Esophagus (tissue), 2 donors: ENCODE data around the gene KCNK10. TPM values are rescaled to one million over a fixed set of nuclear protein-coding genes. Genes with fewer than 3 reads are reported as not detected.

Source experiments
- H3K27ac ChIP-seq, 2 donors: one replicate each; pipeline ENCODE4 v1.5.1; 2013; ENCODE audit warnings: low read depth in 2 of 2, mild to moderate bottlenecking in 2 of 2, inconsistent platforms in 1 of 2, low read length in 1 of 2, moderate library complexity in 1 of 2
- H3K27me3 ChIP-seq, 2 donors: one replicate each; pipeline ENCODE4 v1.6.1; 2013; ENCODE audit warnings: low read length in 2 of 2, control low read depth in 1 of 2, mild to moderate bottlenecking in 1 of 2; ENCODE audit not compliant: insufficient read depth in 2 of 2, control insufficient read depth in 1 of 2
- H3K36me3 ChIP-seq, 2 donors: one replicate each; pipeline ENCODE4 v1.6.1; 2013; ENCODE audit warnings: low read length in 1 of 2; ENCODE audit not compliant: control insufficient read depth in 2 of 2, insufficient read depth in 2 of 2
- H3K4me1 ChIP-seq, 2 donors: one replicate each; pipeline ENCODE4 v1.6.1; 2013; ENCODE audit warnings: low read length in 1 of 2; ENCODE audit not compliant: control insufficient read depth in 2 of 2, insufficient read depth in 2 of 2
- H3K4me3 ChIP-seq, 2 donors: one replicate each; pipeline ENCODE4 v1.5.1; 2013; ENCODE audit warnings: low read length in 2 of 2, mild to moderate bottlenecking in 2 of 2, low read depth in 1 of 2, moderate library complexity in 1 of 2
- H3K9me3 ChIP-seq, 2 donors: one replicate each; pipeline ENCODE4 v1.6.1; 2013; ENCODE audit warnings: mild to moderate bottlenecking in 2 of 2, low read depth in 1 of 2, low read length in 1 of 2, moderate library complexity in 1 of 2; ENCODE audit not compliant: control insufficient read depth in 2 of 2, insufficient read depth in 1 of 2
- WGBS, 2 donors: extraction: QIAGEN DNeasy Blood & Tissue Kit; methylation state at CpG; one replicate each; pipeline ENCODE4 v1.1.7; 2013; 5-methylcytosine and 5-hydroxymethylcytosine counted together
- polyA plus RNA-seq, 2 donors: library from polyadenylated mRNA; stranded (reverse); fragments of 200-250 nt; gene quantifications; one replicate each; pipeline ENCODE4 v1.2.3, GENCODE V29; 2013
- donor health status: healthy with polysubstance abuse.
- donor health status: Bipolar disorder and iron deficiency.

KCNK10 gene, protein sequence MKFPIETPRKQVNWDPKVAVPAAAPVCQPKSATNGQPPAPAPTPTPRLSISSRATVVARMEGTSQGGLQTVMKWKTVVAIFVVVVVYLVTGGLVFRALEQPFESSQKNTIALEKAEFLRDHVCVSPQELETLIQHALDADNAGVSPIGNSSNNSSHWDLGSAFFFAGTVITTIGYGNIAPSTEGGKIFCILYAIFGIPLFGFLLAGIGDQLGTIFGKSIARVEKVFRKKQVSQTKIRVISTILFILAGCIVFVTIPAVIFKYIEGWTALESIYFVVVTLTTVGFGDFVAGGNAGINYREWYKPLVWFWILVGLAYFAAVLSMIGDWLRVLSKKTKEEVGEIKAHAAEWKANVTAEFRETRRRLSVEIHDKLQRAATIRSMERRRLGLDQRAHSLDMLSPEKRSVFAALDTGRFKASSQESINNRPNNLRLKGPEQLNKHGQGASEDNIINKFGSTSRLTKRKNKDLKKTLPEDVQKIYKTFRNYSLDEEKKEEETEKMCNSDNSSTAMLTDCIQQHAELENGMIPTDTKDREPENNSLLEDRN
- 1 to 10 TPM in 1 of 2 donors, under 1 TPM in 1; 0.61 to 1.0 TPM for polyA plus RNA-seq

GRCh38 chr14:88323086-88323522, at the start of gene KCNK10:
Gene KCNK10 (minus strand): TSS chr14:88323269. CDS start chr14:88322798, 471 bp downstream.
- Histone ChIP-seq H3K4me1 (peaks cover 2 to 10% of the 10 kb centered on the region in 2 donors), H3K27me3 (peaks cover under 1 to 19% of the 10 kb centered on the region in 2 donors), H3K36me3 (no peaks in the 10 kb centered on the region), H3K9me3 (no peaks in the 10 kb centered on the region), H3K27ac (no peak within 1 kb of the TSS), H3K4me3 (peak within 1 kb of the TSS; percentile 13 to 38)
- 0 to 1% methylated on average over 7 to 52 of the region's 52 CpGs for WGBS, 2 donors

DNA sequence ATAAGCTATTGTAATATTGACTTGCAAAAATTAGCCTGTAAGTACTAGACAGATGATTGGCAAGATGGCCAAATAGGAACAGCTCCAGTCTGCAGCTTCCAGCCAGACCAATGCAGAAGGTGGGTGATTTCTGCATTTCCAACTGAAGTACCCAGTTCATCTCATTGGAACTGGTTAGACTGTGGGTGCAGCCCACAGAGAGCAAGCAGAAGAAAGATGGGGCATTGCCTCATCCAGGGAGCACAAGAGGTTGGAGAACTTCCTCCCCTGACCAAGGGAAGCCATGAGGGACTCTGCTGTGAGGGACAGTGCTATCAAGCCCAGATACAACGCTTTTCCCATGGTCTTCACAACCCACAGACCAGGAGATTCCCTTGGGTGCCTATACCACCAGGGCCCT, 46.4 kb upstream of the KCNK10 start:
- Histone ChIP-seq H3K4me3 (no peak overlapping the region), H3K4me1 (no peaks in the 10 kb centered on the region), H3K9me3 (peaks cover 0 to 3% of the 10 kb centered on the region in 2 donors), H3K27ac (no peak overlapping the region), H3K27me3 (peaks cover 2% of the 10 kb centered on the region in 2 donors), H3K36me3 (no peaks in the 10 kb centered on the region)
- WGBS, 2 donors, result 62 to 83% methylated on average over 1 of the region's 1 CpG

DNA sequence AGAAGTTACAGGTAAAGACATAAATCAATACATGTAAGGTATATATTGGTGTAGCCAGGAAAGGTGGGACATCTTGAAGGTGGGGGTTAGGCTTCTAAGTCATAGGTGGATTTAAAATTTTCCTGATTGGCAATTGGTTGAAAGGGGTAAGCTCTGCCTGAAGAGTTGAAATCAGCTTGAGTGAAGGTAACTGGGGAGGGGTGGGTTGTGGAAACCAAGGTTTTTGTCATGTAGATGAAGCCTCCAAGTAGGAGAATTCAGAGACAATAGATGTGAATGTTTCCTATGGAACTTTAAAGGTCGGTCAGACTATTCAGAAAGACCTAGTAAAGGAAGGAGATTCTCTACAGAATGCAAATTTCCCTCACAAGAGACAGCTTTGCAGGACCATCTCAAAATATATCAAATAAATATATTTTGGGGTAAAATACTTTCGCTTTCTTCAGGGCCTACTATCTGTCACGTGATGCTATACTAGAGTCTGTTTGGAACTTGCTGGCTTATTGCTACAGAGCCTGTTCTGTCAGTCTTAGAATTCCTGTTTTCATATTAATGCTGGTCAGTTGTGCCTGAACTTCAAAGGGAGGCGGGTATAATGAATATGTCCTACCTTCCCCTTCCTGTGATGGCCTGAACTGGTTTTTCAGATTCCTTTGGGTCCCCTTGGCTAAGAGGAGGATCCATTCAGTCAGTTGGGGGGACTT, 41.8 kb upstream of the KCNK10 start:
- H3K9me3 ChIP-seq, result peaks cover 0 to 3% of the 10 kb centered on the region in 2 donors
- H3K36me3 ChIP-seq, result no peaks in the 10 kb centered on the region
- no peaks in the 10 kb centered on the region for H3K4me1 ChIP-seq
- 68 to 78% methylated on average over 4 of the region's 4 CpGs for WGBS, 2 donors
- H3K27me3 ChIP-seq, result peaks cover 0 to 2% of the 10 kb centered on the region in 2 donors
- no peak overlapping the region for H3K27ac ChIP-seq
- H3K4me3 ChIP-seq, result no peak overlapping the region

GRCh38 chr14:88363644-88364043, 40.6 kb upstream of the KCNK10 start:
- 73 to 74% methylated on average over 4 of the region's 4 CpGs for WGBS, 2 donors
- Histone ChIP-seq H3K9me3 (no peaks in the 10 kb centered on the region), H3K36me3 (no peaks in the 10 kb centered on the region), H3K27ac (no peak overlapping the region), H3K4me3 (no peak overlapping the region), H3K4me1 (no peaks in the 10 kb centered on the region), H3K27me3 (peaks cover 0 to 2% of the 10 kb centered on the region in 2 donors)

DNA sequence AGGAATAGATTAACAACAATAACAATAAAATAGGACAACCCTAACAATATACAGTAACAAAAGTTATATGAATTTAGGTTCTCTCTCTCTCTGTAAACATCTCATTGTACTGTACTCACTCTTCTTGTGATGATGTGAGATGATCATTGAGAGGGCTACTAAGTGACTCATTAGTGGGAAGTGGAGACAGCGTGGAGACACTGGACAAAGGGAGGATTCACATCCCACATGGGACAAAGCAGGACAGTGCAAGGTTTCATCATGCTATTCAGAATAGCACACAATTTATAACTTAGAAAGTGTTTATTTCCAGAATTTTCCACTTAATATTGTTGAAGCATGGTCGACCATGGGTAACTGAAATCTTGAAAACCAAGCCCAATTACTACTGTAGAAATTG, 36.4 kb upstream of the KCNK10 start:
- Histone ChIP-seq H3K4me1 (no peaks in the 10 kb centered on the region), H3K9me3 (no peaks in the 10 kb centered on the region), H3K27me3 (no peaks in the 10 kb centered on the region), H3K4me3 (no peak overlapping the region), H3K36me3 (no peaks in the 10 kb centered on the region), H3K27ac (no peak overlapping the region)
- WGBS, 2 donors, result 66 to 67% methylated on average over 2 of the region's 2 CpGs

DNA sequence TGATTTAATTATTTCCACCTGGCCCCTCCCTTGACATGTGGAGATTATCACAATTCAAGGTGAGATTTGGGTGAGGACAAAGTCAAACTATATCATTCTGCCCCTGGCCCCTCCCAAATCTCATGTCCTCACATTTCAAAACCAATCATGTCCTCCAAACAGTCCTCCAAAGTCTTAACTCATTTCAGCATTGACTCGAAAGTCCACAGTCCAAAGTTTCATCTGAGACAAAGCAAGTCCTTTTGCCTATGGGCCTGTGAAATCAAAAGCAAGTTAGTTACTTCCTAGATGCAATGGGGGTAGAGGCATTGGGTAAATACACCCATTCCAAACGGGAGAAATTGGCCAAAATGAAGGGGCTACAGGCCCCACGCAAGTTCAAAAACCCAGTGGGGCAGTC, 31.3 kb upstream of the KCNK10 start:
- H3K27me3 ChIP-seq, result no peaks in the 10 kb centered on the region
- H3K4me3 ChIP-seq, result no peak overlapping the region
- no peaks in the 10 kb centered on the region for H3K9me3 ChIP-seq
- no peak overlapping the region for H3K27ac ChIP-seq
- 75 to 83% methylated on average over 3 of the region's 3 CpGs for WGBS, 2 donors
- H3K4me1 ChIP-seq, result no peaks in the 10 kb centered on the region
- no peaks in the 10 kb centered on the region for H3K36me3 ChIP-seq

- Histone ChIP-seq H3K4me3 (no peak overlapping the region), H3K36me3 (no peaks in the 10 kb centered on the region), H3K9me3 (no peaks in the 10 kb centered on the region), H3K27ac (no peak overlapping the region), H3K27me3 (no peaks in the 10 kb centered on the region), H3K4me1 (no peaks in the 10 kb centered on the region)
- 57 to 84% methylated on average over 3 of the region's 3 CpGs for WGBS, 2 donors
Observed at GRCh38 chr14:88352698-88353097, 29.6 kb upstream of the KCNK10 start.

- no peak overlapping the region for H3K27ac ChIP-seq
- WGBS, 2 donors, result 57 to 61% methylated on average over 4 of the region's 4 CpGs
- H3K4me3 ChIP-seq, result no peak overlapping the region
- H3K4me1 ChIP-seq, result no peaks in the 10 kb centered on the region
- no peaks in the 10 kb centered on the region for H3K36me3 ChIP-seq
- H3K9me3 ChIP-seq, result no peaks in the 10 kb centered on the region
- no peaks in the 10 kb centered on the region for H3K27me3 ChIP-seq
Observed at GRCh38 chr14:88351966-88352691, 29.1 kb upstream of the KCNK10 start.

DNA sequence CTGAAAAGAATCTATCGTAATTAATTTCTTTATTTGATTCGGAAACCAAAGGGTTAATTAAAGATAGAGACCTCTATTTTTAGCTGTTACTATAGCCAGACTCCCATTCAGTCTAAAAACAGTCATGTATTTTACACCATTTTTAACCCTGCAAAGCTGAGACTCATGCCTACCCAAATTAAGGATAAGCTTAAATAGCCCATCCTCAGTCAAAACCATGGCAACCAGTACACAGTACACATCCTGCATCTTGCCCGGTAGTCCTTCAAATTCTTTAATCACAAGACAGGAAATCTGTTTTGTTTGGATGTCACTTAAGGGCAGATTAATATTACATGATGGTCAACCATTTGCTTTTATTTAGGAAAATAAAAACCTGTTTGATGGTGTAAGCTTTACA, 25.5 kb upstream of the KCNK10 start:
- no peaks in the 10 kb centered on the region for H3K4me1 ChIP-seq
- no peaks in the 10 kb centered on the region for H3K27me3 ChIP-seq
- H3K4me3 ChIP-seq, result no peak overlapping the region
- H3K9me3 ChIP-seq, result no peaks in the 10 kb centered on the region
- no peak overlapping the region for H3K27ac ChIP-seq
- WGBS, 2 donors, result 60 to 63% methylated on average over 3 of the region's 3 CpGs
- H3K36me3 ChIP-seq, result no peaks in the 10 kb centered on the region
